IMR-90 (cell line): Measurements from ENCODE around the gene NIPAL3.

Experiments
- CTCF ChIP-seq: conservative IDR thresholded peaks from 2 replicates; pipeline ENCODE4 v1.5.1; 2012; ENCODE audit warnings: mild to moderate bottlenecking, low read depth, low read length, improper control_type of control experiment
- ELK1 ChIP-seq: fragments of 150-350 bp; IDR thresholded peaks from 2 replicates; pipeline ENCODE4 v1.6.1; 2016; ENCODE audit warnings: low read depth, mild to moderate bottlenecking, low read length, moderate library complexity, borderline replicate concordance
- MAFK ChIP-seq: IDR thresholded peaks from 2 replicates; pipeline ENCODE4 v1.6.1; 2012; ENCODE audit warnings: low read depth, low read length, improper control_type of control experiment
- MAZ ChIP-seq: IDR thresholded peaks from 2 replicates; pipeline ENCODE4 v1.6.1; 2012; ENCODE audit warnings: low read depth, mild to moderate bottlenecking, low read length, improper control_type of control experiment, moderate library complexity, borderline replicate concordance
- NFE2L2 ChIP-seq: fragments of 150-350 bp; IDR thresholded peaks from 2 replicates; pipeline ENCODE4 v1.6.1; 2016; ENCODE audit warnings: low read depth, mild to moderate bottlenecking, low read length
- POLR2A ChIP-seq: IDR thresholded peaks from 2 replicates; pipeline ENCODE4 v1.6.1; 2012; ENCODE audit warnings: mild to moderate bottlenecking, low read depth, low read length
- RAD21 ChIP-seq: IDR thresholded peaks from 2 replicates; pipeline ENCODE4 v1.6.1; 2012; ENCODE audit warnings: low read length, improper control_type of control experiment
- RFX5 ChIP-seq: IDR thresholded peaks from 2 replicates; pipeline ENCODE4 v1.8.0; 2012; ENCODE audit warnings: low read depth, mild to moderate bottlenecking, low read length, moderate library complexity
- SMC3 ChIP-seq: fragments of 150-350 bp; IDR thresholded peaks from 2 replicates; pipeline ENCODE4 v1.6.1; 2016; ENCODE audit warnings: low read depth, mild to moderate bottlenecking, antibody characterized with exemption, low read length, moderate library complexity
- USF2 ChIP-seq: fragments of 150-350 bp; IDR thresholded peaks from 2 replicates; pipeline ENCODE4 v1.6.1; 2017; ENCODE audit warnings: mild to moderate bottlenecking, antibody characterized with exemption, low read length, low read depth

GRCh38 chr1:24491577-24492360 is 76.2 kb downstream of the NIPAL3 start:
- no peak for TF ChIP-seq NFE2L2
- TF ChIP-seq CTCF, result no peak
- TF ChIP-seq POLR2A, result no peak
- no peak for TF ChIP-seq MAZ
- no peak for TF ChIP-seq ELK1
- TF ChIP-seq SMC3, result no peak
- no peak for TF ChIP-seq MAFK
- no peak for TF ChIP-seq USF2
- TF ChIP-seq RFX5, result no peak
- TF ChIP-seq RAD21, result no peak
